H9 (cell line): ENCODE measurements around the gene BBC3. TPM values are rescaled to one million over a fixed set of nuclear protein-coding genes. Genes with fewer than 3 reads are reported as not detected.

Experiments
- DNase-seq: peaks from one replicate; pipeline ENCODE4 v3.0.0-alpha.2; 2017
- H2AFZ ChIP-seq: one replicate; pipeline ENCODE4 v1.6.1; 2013; ENCODE audit warnings: mild to moderate bottlenecking, low read length, control low read depth, moderate library complexity
- H2AK5ac ChIP-seq: 2 replicates; pipeline ENCODE4 v1.6.1; 2013; ENCODE audit warnings: low read length, control low read depth, mixed read lengths; ENCODE audit not compliant: insufficient read length
- H2BK120ac ChIP-seq: one replicate; pipeline ENCODE4 v1.6.1; 2013; ENCODE audit warnings: low read depth, mild to moderate bottlenecking, low read length, control low read depth, inconsistent platforms; ENCODE audit not compliant: poor library complexity, severe bottlenecking
- H2BK12ac ChIP-seq: 2 replicates; pipeline ENCODE4 v1.6.1; 2013; ENCODE audit warnings: low read length, control low read depth, mixed read lengths, low read depth; ENCODE audit not compliant: insufficient read length
- H2BK15ac ChIP-seq: 2 replicates; pipeline ENCODE4 v1.6.1; 2013; ENCODE audit warnings: low read depth, low read length, control low read depth
- H2BK20ac ChIP-seq: one replicate; pipeline ENCODE4 v1.6.1; 2013; ENCODE audit warnings: low read depth, mild to moderate bottlenecking, low read length, control low read depth, inconsistent platforms; ENCODE audit not compliant: poor library complexity, severe bottlenecking
- H2BK5ac ChIP-seq: 2 replicates; pipeline ENCODE4 v1.6.1; 2013; ENCODE audit warnings: low read length, control low read depth, mixed read lengths; ENCODE audit not compliant: insufficient read length
- H3K14ac ChIP-seq: 2 replicates; pipeline ENCODE4 v1.6.1; 2013; ENCODE audit warnings: low read length, control low read depth; ENCODE audit not compliant: insufficient read depth
- H3K18ac ChIP-seq: 2 replicates; pipeline ENCODE4 v1.6.1; 2013; ENCODE audit warnings: low read depth, mild to moderate bottlenecking, mixed read lengths, low read length, control low read depth; ENCODE audit not compliant: insufficient read length
- H3K23ac ChIP-seq: 2 replicates; pipeline ENCODE4 v1.6.1; 2013; ENCODE audit warnings: low read length, control low read depth, mixed read lengths, low read depth; ENCODE audit not compliant: insufficient read length
- H3K23me2 ChIP-seq: 2 replicates; pipeline ENCODE4 v1.6.1; 2013; ENCODE audit warnings: low read depth, mild to moderate bottlenecking, mixed read lengths, low read length, control low read depth; ENCODE audit not compliant: insufficient read length, poor library complexity, severe bottlenecking
- H3K27ac ChIP-seq: 2 replicates; pipeline ENCODE4 v1.5.1; 2013; ENCODE audit warnings: low read length, control low read depth, mixed read lengths, low read depth; ENCODE audit not compliant: insufficient read length
- H3K27me3 ChIP-seq: 2 replicates; pipeline ENCODE4 v1.6.1; 2013; ENCODE audit warnings: low read length, control low read depth, inconsistent platforms; ENCODE audit not compliant: insufficient read depth
- H3K4ac ChIP-seq: 2 replicates; pipeline ENCODE4 v1.6.1; 2013; ENCODE audit warnings: low read depth, mild to moderate bottlenecking, control low read depth, inconsistent platforms, low read length, moderate library complexity
- H3K4me1 ChIP-seq: 2 replicates; pipeline ENCODE4 v1.6.1; 2013; ENCODE audit warnings: low read length, control low read depth, inconsistent platforms; ENCODE audit not compliant: insufficient read depth
- H3K4me2 ChIP-seq: 2 replicates; pipeline ENCODE4 v1.6.1; 2013; ENCODE audit warnings: low read length, control low read depth, mixed read lengths; ENCODE audit not compliant: insufficient read length, insufficient read depth
- H3K56ac ChIP-seq: 2 replicates; pipeline ENCODE4 v1.6.1; 2013; ENCODE audit warnings: low read depth, mild to moderate bottlenecking, mixed read lengths, low read length, control low read depth; ENCODE audit not compliant: insufficient read length
- H3K79me1 ChIP-seq: 2 replicates; pipeline ENCODE4 v1.6.1; 2013; ENCODE audit warnings: low read depth, mild to moderate bottlenecking, moderate library complexity, low read length, control low read depth, inconsistent platforms; ENCODE audit not compliant: insufficient read depth, poor library complexity, severe bottlenecking
- H3K79me2 ChIP-seq: 2 replicates; pipeline ENCODE4 v1.6.1; 2013; ENCODE audit warnings: low read length, control low read depth, inconsistent platforms; ENCODE audit not compliant: insufficient read depth
- H3K9ac ChIP-seq: 2 replicates; pipeline ENCODE4 v1.6.1; 2013; ENCODE audit warnings: low read length, control low read depth, mixed read lengths; ENCODE audit not compliant: insufficient read length; ENCODE audit errors: extremely low read depth
- H3K9me3 ChIP-seq: one replicate; pipeline ENCODE4 v1.6.1; 2013; ENCODE audit warnings: low read depth, low read length, inconsistent platforms; ENCODE audit not compliant: control insufficient read depth
- H3T11ph ChIP-seq: one replicate; pipeline ENCODE4 v1.6.1; 2013; ENCODE audit warnings: mild to moderate bottlenecking, low read length, control low read depth, inconsistent platforms
- H4K20me1 ChIP-seq: one replicate; pipeline ENCODE4 v1.6.1; 2013; ENCODE audit not compliant: control insufficient read depth, insufficient read length, insufficient read depth
- H4K5ac ChIP-seq: 2 replicates; pipeline ENCODE4 v1.6.1; 2013; ENCODE audit warnings: low read depth, mild to moderate bottlenecking, mixed read lengths, low read length, control low read depth; ENCODE audit not compliant: insufficient read length
- H4K8ac ChIP-seq: replicated peaks from 2 replicates; pipeline ENCODE4 v1.6.1; 2013; ENCODE audit warnings: low read length, control low read depth, mixed read lengths, low read depth; ENCODE audit not compliant: insufficient read length
- H4K91ac ChIP-seq: 2 replicates; pipeline ENCODE4 v1.6.1; 2013; ENCODE audit warnings: low read depth, mild to moderate bottlenecking, moderate library complexity, mixed read lengths, low read length, control low read depth; ENCODE audit not compliant: insufficient read length
- H3K27ac Mint-ChIP-seq, 3 experiments: 2 replicates in 2 of 3; 3 replicates in 1 of 3; pipeline ENCODE4 v1.8.0; 2020 to 2021; ENCODE audit warnings: mixed read lengths in 3 of 3, mild to moderate bottlenecking in 1 of 3, moderate library complexity in 1 of 3
- H3K27me3 Mint-ChIP-seq: 2 replicates; pipeline ENCODE4 v1.8.0; 2021; ENCODE audit warnings: low read depth, mild to moderate bottlenecking, moderate library complexity, mixed read lengths
- H3K36me3 Mint-ChIP-seq, 3 experiments: 2 replicates in 2 of 3; 3 replicates in 1 of 3; pipeline ENCODE4 v1.8.0; 2020 to 2021; ENCODE audit warnings: low read depth in 3 of 3, mixed read lengths in 3 of 3; ENCODE audit not compliant: insufficient read depth in 1 of 3
- H3K4me1 Mint-ChIP-seq, 2 experiments: 2 replicates each; pipeline ENCODE4 v1.8.0; 2020; ENCODE audit warnings: mixed read lengths in 2 of 2
- H3K4me3 Mint-ChIP-seq, 2 experiments: 2 replicates in 1 of 2; 3 replicates in 1 of 2; pipeline ENCODE4 v1.8.0; 2020 to 2021; ENCODE audit warnings: mild to moderate bottlenecking in 2 of 2, mixed read lengths in 2 of 2, moderate library complexity in 1 of 2
- H3K9me3 Mint-ChIP-seq, 2 experiments: 2 replicates in 1 of 2; 3 replicates in 1 of 2; pipeline ENCODE4 v1.8.0; 2020; ENCODE audit warnings: mild to moderate bottlenecking in 2 of 2, mixed read lengths in 2 of 2, moderate library complexity in 1 of 2
- CTCF ChIP-seq: fragments of 200-600 bp; sonication (generic); conservative IDR thresholded peaks from 3 replicates; pipeline ENCODE4 v1.8.0; 2021; ENCODE audit warnings: antibody characterized with exemption, mild to moderate bottlenecking
- WGBS: extraction: QIAGEN DNeasy Blood & Tissue Kit; methylation state at CpG from one replicate; pipeline ENCODE4 v1.1.7; 2013; ENCODE audit warnings: missing lambda C conversion rate, low lambda C conversion rate, mixed read lengths; ENCODE audit not compliant: insufficient read length; ENCODE audit errors: extremely low coverage; 5-methylcytosine and 5-hydroxymethylcytosine counted together
- total RNA-seq: library from RNA; stranded (reverse); gene quantifications from 2 replicates; pipeline ENCODE4 v1.2.1, GENCODE V29; 2021

Gene BBC3
- total RNA-seq, 1 experiment from 2014 or later = 23.2 TPM

DNA sequence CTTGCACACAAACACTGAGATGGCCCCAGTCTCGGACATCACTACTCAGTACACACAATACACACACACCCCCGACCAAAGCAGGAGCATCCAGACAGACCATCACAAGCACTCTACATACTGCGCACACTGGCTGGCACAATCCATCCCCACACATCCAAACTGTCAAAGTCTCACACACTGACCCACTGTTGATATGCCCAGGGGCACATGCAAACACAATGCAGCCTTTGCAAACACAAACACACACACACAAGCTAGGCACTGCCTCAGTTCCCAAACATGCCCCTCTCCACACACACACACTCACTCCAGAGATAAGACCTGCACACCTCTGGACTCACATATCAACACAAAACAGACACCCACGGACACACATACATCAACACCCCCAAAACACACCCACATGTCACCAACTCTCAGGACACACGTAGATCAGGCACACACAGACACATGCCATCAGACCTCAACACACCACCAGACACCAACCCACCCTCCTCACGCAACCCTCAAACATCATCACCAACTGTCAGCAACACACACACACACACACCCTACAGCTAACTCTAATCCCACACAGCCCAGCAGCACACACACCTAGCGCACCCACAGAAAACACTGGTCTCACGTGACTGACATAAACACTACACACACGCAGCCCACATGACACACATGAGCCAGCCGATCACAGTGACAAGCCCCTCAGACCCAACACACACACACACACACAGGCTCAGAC is 1.9 kb downstream of the BBC3 start:
- no peak for TF ChIP-seq CTCF

More for the DNA sequence above, 1.9 kb downstream of the BBC3 start:
- Histone ChIP-seq H2BK12ac (no peak overlapping the region), H3K4me2 (peak overlapping the region; percentile 88), H2BK20ac (no peak overlapping the region), H3K27ac (no peak overlapping the region), H3K18ac (no peak overlapping the region), H3K4ac (no peak overlapping the region), H2AFZ (no peak overlapping the region), H2BK120ac (no peak overlapping the region), H4K5ac (no peak overlapping the region), H4K20me1 (peaks cover 4% of the 10 kb centered on the region), H3K4me1 (peaks cover 7% of the 10 kb centered on the region; the same call in 1 of the 2 replicates), H3K23me2 (peaks cover 30% of the 10 kb centered on the region), H3T11ph (no peak overlapping the region), H3K9ac (peak overlapping the region; percentile 3), H2BK5ac (no peak overlapping the region), H2AK5ac (no peak overlapping the region), H3K9me3 (no peaks in the 10 kb centered on the region), H3K23ac (no peak overlapping the region), H3K79me1 (no peaks in the 10 kb centered on the region), H3K27me3 (no peaks in the 10 kb centered on the region), H2BK15ac (no peak overlapping the region), H3K79me2 (peaks cover 2% of the 10 kb centered on the region; the same call in 1 of the 2 replicates), H4K91ac (no peak overlapping the region), H3K14ac (peak overlapping the region; percentile 83; the same call in 1 of the 2 replicates), H3K56ac (no peak overlapping the region), H4K8ac (no peak overlapping the region)
- H3K27ac Mint-ChIP-seq = no peak overlapping the region
- no peaks in the 10 kb centered on the region; a peak in 2 of 5 replicates for H3K9me3 Mint-ChIP-seq
- peaks cover 0 to 7% (median 6%) of the 10 kb centered on the region in 3 experiments; a peak in 5 of 7 replicates for H3K36me3 Mint-ChIP-seq
- H3K4me3 Mint-ChIP-seq = no peak overlapping the region
- DNase-seq = no peak
- WGBS = no CpG with 5 or more reads among the region's 10 CpGs
- peaks cover 25 to 26% of the 10 kb centered on the region in 2 experiments for H3K4me1 Mint-ChIP-seq
- H3K27me3 Mint-ChIP-seq = no peaks in the 10 kb centered on the region
